K562 (cell line): ENCODE data around the gene MAML3. TPM values are rescaled to one million over a fixed set of nuclear protein-coding genes. Genes with fewer than 3 reads are reported as not detected.

Source experiments
- ATF7 ChIP-seq: fragments of 450-650 bp; IDR thresholded peaks from 2 replicates; pipeline ENCODE4 v1.7.1; 2014; ENCODE audit warnings: mild to moderate bottlenecking, moderate library complexity
- CHD1 ChIP-seq: fragments of 200-600 bp; sonication (generic); IDR thresholded peaks from one replicate; pipeline ENCODE4 v1.6.1; 2012; ENCODE audit warnings: mild to moderate bottlenecking, moderate library complexity, low read length, inconsistent platforms
- CREM ChIP-seq: IDR thresholded peaks from 2 replicates; pipeline ENCODE4 v1.6.1; 2014; ENCODE audit warnings: antibody characterized with exemption, low read depth
- ILK ChIP-seq: fragments of 450-650 bp; IDR thresholded peaks from 2 replicates; pipeline ENCODE4 v1.6.1; 2016; ENCODE audit warnings: missing genetic modification characterization, low read depth, mild to moderate bottlenecking, missing compliant biosample characterization, moderate library complexity, borderline replicate concordance
- JUN ChIP-seq, 2 experiments: sonication (generic) in 1 of 2; formaldehyde crosslinking in 1 of 2; IDR thresholded peaks; 2 replicates each; pipeline versions ENCODE4 v1.6.1 to v1.8.0; 2012 to 2022; ENCODE audit warnings: borderline replicate concordance in 2 of 2, mild to moderate bottlenecking in 2 of 2, improper control_type of control experiment in 1 of 2, low read depth in 1 of 2, low read length in 1 of 2, missing genetic modification reagents in 1 of 2
- NFIC ChIP-seq: fragments of 450-650 bp; IDR thresholded peaks from 2 replicates; pipeline ENCODE4 v1.6.1; 2017; ENCODE audit warnings: mild to moderate bottlenecking, inconsistent platforms
- PTTG1 ChIP-seq: fragments of 450-650 bp; IDR thresholded peaks from 2 replicates; pipeline ENCODE4 v1.6.1; 2016; ENCODE audit warnings: low read depth, mild to moderate bottlenecking, missing genetic modification characterization, missing compliant biosample characterization
- STAG1 ChIP-seq: sonication (generic); formaldehyde crosslinking; IDR thresholded peaks from 2 replicates; pipeline ENCODE4 v1.5.0; 2020; ENCODE audit warnings: missing genetic modification reagents, borderline replicate concordance
- ZNF444 ChIP-seq: fragments of 250-450 bp; sonication (Bioruptor Pico); IDR thresholded peaks from 2 replicates; pipeline ENCODE4 v1.4.0; 2020; ENCODE audit warnings: mild to moderate bottlenecking, moderate library complexity
- ZNF77 ChIP-seq: fragments of 250-450 bp; sonication (Bioruptor Pico); IDR thresholded peaks from 2 replicates; pipeline ENCODE4 v1.5.0; 2020
- polyA plus RNA-seq, 8 experiments: library from polyadenylated mRNA; depleted of rRNA in 4 of 8; stranded (reverse) in 5 of 8; unstranded in 3 of 8; fragments of >200 nt; fragmentation: Nextera tagmentation in 2 of 8; fragmentation: Illumina TruSeq in 1 of 8; extraction: Ambion mirVana in 2 of 8; extraction: Trizol in 1 of 8; gene quantifications; 2 replicates each; pipeline versions ENCODE4 v1.2.1 to v1.2.3, GENCODE V29; 2011 to 2014; ENCODE audit warnings: inconsistent platforms in 1 of 8, missing spikeins in 1 of 8
- total RNA-seq, 7 experiments: library from RNA; depleted of rRNA in 6 of 7; stranded (reverse); fragments of >200 nt in 6 of 7; fragmentation: Illumina TruSeq in 2 of 7; extraction: Trizol in 2 of 7; gene quantifications; 2 replicates each; pipeline versions ENCODE4 v1.2.1 to v1.2.3, GENCODE V29; 2011 to 2021; ENCODE audit warnings: low replicate concordance in 1 of 7
- TF ChIP-seq, protein P1 (sequence below): fragments of 250-450 bp; sonication (Bioruptor Pico); IDR thresholded peaks from 2 replicates; pipeline ENCODE4 v1.8.0; 2022; ENCODE audit warnings: inconsistent platforms, mild to moderate bottlenecking, moderate library complexity, borderline replicate concordance
- TF ChIP-seq, protein P2 (sequence below), 2 experiments: fragments of 450-650 bp; formaldehyde crosslinking in 1 of 2; IDR thresholded peaks; 2 replicates each; pipeline versions ENCODE4 v1.4.0 to v1.6.1; 2014 to 2020; ENCODE audit warnings: mild to moderate bottlenecking in 2 of 2, borderline replicate concordance in 1 of 2, low read depth in 1 of 2

Gene MAML3
- total and polyA plus RNA-seq, 9 of the 15 experiments (the other 6 are each of a cell fraction or from before 2014, with no cell fraction given): 0.01 to 0.55 (median 0.25) TPM

DNA sequence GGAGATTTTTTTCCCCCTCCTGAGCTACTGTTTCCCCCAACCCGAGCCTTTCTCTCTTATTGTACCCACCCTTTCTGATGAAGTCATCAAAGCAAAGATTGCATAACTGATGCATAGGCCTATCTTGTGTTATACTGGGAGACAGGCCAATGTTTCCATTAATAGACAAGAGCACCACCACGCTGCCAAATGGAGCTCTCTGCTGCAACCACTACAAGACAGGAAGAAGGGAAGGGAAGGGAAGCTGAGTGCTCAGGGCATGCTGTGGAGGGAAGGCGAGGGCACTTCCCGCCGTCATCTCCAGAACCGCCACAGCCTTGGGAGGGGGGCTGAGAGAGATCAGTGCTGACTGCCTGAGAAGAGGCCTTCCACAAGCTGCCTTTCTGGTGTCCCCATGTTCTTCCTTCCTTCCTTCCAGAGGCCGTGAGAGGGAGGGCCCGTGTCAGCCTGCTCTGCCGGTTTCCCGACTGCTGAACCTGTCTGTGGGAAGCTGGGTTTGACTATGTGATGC is 413.4 kb downstream of the MAML3 start (continued):
- TF ChIP-seq STAG1 (no peak; the same call in 1 of the 2 replicates), ZNF77 (CRISPR knock-in tag) (no peak), NFIC (peak; percentile 43; the same call in 1 of the 2 replicates), PTTG1 (tag) (no peak), ATF7 (peak; percentile 85), ZNF444 (CRISPR knock-in tag) (no peak), JUN (IDR thresholded peaks at IDR 0.05; ENCODE audit: borderline replicate concordance, low read depth, low read length) (0 out of 2 replicates have a peak, but pooled peaks have one; percentile 12), JUN (CRISPR knock-in tag; IDR thresholded peaks at IDR 0.05; ENCODE audit: borderline replicate concordance) (no peak), CREM (peak; percentile 26; the same call in 1 of the 2 replicates), CHD1 (no peak), ILK (no peak)
- TF ChIP-seq, protein P1, sequence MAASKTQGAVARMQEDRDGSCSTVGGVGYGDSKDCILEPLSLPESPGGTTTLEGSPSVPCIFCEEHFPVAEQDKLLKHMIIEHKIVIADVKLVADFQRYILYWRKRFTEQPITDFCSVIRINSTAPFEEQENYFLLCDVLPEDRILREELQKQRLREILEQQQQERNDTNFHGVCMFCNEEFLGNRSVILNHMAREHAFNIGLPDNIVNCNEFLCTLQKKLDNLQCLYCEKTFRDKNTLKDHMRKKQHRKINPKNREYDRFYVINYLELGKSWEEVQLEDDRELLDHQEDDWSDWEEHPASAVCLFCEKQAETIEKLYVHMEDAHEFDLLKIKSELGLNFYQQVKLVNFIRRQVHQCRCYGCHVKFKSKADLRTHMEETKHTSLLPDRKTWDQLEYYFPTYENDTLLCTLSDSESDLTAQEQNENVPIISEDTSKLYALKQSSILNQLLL: no peak
- TF ChIP-seq, protein P2, sequence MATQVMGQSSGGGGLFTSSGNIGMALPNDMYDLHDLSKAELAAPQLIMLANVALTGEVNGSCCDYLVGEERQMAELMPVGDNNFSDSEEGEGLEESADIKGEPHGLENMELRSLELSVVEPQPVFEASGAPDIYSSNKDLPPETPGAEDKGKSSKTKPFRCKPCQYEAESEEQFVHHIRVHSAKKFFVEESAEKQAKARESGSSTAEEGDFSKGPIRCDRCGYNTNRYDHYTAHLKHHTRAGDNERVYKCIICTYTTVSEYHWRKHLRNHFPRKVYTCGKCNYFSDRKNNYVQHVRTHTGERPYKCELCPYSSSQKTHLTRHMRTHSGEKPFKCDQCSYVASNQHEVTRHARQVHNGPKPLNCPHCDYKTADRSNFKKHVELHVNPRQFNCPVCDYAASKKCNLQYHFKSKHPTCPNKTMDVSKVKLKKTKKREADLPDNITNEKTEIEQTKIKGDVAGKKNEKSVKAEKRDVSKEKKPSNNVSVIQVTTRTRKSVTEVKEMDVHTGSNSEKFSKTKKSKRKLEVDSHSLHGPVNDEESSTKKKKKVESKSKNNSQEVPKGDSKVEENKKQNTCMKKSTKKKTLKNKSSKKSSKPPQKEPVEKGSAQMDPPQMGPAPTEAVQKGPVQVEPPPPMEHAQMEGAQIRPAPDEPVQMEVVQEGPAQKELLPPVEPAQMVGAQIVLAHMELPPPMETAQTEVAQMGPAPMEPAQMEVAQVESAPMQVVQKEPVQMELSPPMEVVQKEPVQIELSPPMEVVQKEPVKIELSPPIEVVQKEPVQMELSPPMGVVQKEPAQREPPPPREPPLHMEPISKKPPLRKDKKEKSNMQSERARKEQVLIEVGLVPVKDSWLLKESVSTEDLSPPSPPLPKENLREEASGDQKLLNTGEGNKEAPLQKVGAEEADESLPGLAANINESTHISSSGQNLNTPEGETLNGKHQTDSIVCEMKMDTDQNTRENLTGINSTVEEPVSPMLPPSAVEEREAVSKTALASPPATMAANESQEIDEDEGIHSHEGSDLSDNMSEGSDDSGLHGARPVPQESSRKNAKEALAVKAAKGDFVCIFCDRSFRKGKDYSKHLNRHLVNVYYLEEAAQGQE (IDR thresholded peaks at IDR 0.05; ENCODE audit: borderline replicate concordance): peak; percentile 55; the same call in 1 of the 2 replicates
- TF ChIP-seq, protein P2 (CRISPR knock-in tag; IDR thresholded peaks at IDR 0.05; ENCODE audit: low read depth): no peak
